Measurements from ENCODE around the gene CLEC11A. TPM values are rescaled to one million over a fixed set of nuclear protein-coding genes. Genes with fewer than 3 reads are reported as not detected.
"Not testable (repeated sequence)": the region's sequence is repeated elsewhere in the genome, so short reads cannot be mapped to it uniquely, and the experiment has no call there.

Gene CLEC11A
- polyA plus RNA-seq, 2 of the 4 experiments (the other 2 are of a cell fraction), result 1.5 to 6.2 TPM

DNA sequence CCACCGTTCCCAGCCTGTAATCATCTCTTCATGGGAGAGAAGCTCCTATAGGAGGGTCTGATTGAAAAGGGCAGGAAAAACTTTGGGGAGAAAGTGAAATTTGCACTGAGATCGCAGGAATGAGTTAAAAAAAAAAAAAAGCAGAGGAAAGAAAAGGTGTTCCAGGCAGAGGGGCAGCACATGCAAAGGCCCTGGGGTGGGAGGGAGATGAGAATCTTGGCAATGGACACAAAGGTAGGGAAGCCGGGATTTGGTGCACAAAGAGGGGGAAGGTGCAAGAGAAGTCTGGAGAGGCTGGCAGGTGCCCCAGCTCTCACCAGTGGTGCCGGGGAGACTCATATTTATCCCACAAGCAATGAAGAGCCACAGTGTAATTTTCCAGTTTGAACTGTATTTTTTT lies 30.7 kb downstream of the CLEC11A start:
- ATAC-seq, result no peak
- POLR2A ChIA-PET, result interaction anchor here (1.2 kb wide), 1 partner anchor 29 kb away, joined by 5 read pairs; no protein-coding TSS in a partner anchor
- Histone ChIP-seq H3K4me1 (no peaks in the 10 kb centered on the region), H3K4me2 (no peak overlapping the region), H3K4me3 (no peak overlapping the region), H3K27ac (no peak overlapping the region), H3K9me3 (no peaks in the 10 kb centered on the region)
- no peak for FAIRE-seq
- 35% methylated on average over 4 of the region's 4 CpGs for WGBS (ENCODE audit: missing lambda C conversion rate)
- no peak for DNase-seq (ENCODE audit: low read depth in 1 of 2, low spot score in 1 of 2)
- TF ChIP-seq, protein P1, sequence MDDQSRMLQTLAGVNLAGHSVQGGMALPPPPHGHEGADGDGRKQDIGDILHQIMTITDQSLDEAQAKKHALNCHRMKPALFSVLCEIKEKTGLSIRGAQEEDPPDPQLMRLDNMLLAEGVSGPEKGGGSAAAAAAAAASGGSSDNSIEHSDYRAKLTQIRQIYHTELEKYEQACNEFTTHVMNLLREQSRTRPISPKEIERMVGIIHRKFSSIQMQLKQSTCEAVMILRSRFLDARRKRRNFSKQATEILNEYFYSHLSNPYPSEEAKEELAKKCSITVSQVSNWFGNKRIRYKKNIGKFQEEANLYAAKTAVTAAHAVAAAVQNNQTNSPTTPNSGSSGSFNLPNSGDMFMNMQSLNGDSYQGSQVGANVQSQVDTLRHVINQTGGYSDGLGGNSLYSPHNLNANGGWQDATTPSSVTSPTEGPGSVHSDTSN (IDR thresholded peaks at IDR 0.05), result no peak
- TF ChIP-seq RCOR1 (IDR thresholded peaks at IDR 0.05; ENCODE audit: low read depth, low read length) (no peak), BHLHE40 (IDR thresholded peaks at IDR 0.05; ENCODE audit: low read depth, low read length) (no peak), TP53 (CRISPR knock-in tag; IDR thresholded peaks at IDR 0.05) (no peak), CHD2 (IDR thresholded peaks at IDR 0.05; ENCODE audit: low read length, partially characterized antibody) (no peak), RFX5 (IDR thresholded peaks at IDR 0.05) (no peak), EHMT2 (IDR thresholded peaks at IDR 0.05; ENCODE audit: low read depth) (no peak)
- CTCF ChIA-PET, result interaction anchor here (1.0 to 4.8 kb wide), 7 partner anchors 10 to 216 kb away, joined by 3 to 25 read pairs (median 5); no protein-coding TSS in a partner anchor

DNA sequence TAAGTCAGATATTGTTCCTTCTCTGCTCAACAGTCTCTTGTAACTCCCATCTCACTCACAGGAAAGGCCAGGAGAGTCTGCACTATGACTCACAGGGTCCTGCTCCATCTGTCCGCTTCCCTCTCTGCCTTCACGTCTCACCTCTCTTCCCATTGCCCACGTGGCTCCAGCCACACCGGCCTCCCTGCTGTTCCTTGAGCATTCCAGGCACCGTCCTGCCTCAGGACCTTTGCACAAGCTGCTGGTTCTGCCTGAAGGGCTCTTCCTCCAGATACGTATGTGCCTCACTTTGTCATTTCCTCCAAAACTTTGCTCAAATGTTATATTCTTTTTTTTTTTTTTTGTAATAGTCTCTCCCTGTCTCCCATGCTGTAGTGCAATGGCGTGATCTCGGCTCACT lies 33.1 kb downstream of the CLEC11A start:
- FAIRE-seq (peak; percentile 99), ATAC-seq (peak; percentile 37 to 41; a peak in 3 of 6 replicates)
- DNase-seq (ENCODE audit: low read depth in 1 of 2, low spot score in 1 of 2); H3K4me2 ChIP-seq; H3K9me3 ChIP-seq; H3K27ac ChIP-seq; H3K4me3 ChIP-seq; H3K4me1 ChIP-seq; POLR2A ChIA-PET: not testable (repeated sequence)
- WGBS (ENCODE audit: missing lambda C conversion rate), result 38% methylated on average over 8 of the region's 8 CpGs
- CTCF ChIA-PET, result interaction anchor here (0.6 to 4.8 kb wide), 2 partner anchors 27 to 32 kb away, joined by 3 to 25 read pairs; no protein-coding TSS in a partner anchor

DNA sequence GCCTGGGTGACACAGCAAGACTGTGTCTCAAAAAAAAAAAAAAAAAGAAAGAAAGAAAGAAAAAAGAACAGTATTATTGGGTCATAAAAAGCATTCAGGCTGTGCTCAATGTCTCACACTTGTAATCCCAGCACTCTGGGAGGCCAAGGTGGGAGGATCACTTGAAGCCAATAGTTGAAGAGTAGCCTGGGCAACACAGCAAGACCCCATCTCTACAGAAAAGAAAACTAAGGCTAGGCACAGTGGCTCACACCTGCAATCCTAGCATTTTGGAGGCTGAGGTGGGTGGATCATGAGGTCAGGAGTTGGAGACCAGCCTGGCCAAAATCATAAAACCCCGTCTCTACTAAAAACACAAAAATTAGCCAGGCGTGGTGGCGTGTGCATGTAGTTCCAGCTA lies 34.5 kb downstream of the CLEC11A start:
- H3K4me1 ChIP-seq; H3K9me3 ChIP-seq; H3K4me2 ChIP-seq; FAIRE-seq; CTCF ChIA-PET; H3K4me3 ChIP-seq; POLR2A ChIA-PET; H3K27ac ChIP-seq; DNase-seq (ENCODE audit: low read depth in 1 of 2, low spot score in 1 of 2); ATAC-seq: not testable (repeated sequence)
- WGBS (ENCODE audit: missing lambda C conversion rate), result 89% methylated on average over 3 of the region's 3 CpGs

DNA sequence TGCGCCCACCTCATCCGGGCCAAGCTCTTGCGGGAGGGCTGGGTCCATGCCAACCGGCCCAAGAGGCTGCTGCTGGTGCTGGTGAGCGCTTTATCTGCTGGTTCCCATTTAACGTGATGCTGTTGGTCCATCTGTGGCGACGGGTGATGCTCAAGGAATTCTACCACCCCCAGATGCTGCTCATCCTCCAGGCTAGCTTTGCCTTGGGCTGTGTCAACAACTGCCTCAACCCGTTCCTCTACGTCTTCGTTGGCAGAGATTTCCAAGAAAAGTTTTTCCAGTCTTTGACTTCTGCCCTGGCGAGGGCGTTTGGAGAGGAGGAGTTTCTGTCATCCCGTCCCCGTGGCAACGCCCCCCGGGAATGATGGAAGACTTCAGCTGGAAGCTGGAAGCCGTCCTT lies 35.9 kb downstream of the CLEC11A start:
- H3K27ac ChIP-seq; FAIRE-seq; H3K4me1 ChIP-seq; H3K9me3 ChIP-seq; ATAC-seq; POLR2A ChIA-PET; H3K4me2 ChIP-seq; DNase-seq (ENCODE audit: low read depth in 1 of 2, low spot score in 1 of 2); H3K4me3 ChIP-seq: not testable (repeated sequence)
- 74% methylated on average over 18 of the region's 18 CpGs for WGBS (ENCODE audit: missing lambda C conversion rate)
- CTCF ChIA-PET, result interaction anchor here (1.2 to 3.0 kb wide), 5 partner anchors 10 to 222 kb away, joined by 3 to 11 read pairs (median 4); partner anchors contain the start of gene CLEC11A

DNA sequence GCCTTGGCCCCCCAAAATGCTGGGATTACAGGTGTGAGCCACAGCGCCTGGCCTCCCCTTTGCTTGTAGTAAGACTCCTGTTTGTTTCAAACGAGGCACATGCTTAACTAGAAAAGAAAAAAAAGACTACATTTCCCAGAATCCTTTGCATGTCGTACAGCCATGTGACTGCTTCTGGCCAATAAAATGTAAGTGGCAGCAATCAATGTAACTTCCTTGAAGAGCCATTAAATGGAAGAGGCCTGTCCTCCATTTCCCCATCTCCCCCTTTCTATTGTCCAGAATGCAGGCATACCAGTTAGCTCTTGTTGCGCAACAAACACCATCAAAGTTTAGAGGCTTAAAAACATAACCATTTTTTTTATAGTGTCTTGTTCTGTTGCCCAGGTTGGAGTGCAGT lies 36.7 kb downstream of the CLEC11A start:
- peak in 1 of 2 experiments; percentile 59; a peak in 3 of 6 replicates for ATAC-seq

DNA sequence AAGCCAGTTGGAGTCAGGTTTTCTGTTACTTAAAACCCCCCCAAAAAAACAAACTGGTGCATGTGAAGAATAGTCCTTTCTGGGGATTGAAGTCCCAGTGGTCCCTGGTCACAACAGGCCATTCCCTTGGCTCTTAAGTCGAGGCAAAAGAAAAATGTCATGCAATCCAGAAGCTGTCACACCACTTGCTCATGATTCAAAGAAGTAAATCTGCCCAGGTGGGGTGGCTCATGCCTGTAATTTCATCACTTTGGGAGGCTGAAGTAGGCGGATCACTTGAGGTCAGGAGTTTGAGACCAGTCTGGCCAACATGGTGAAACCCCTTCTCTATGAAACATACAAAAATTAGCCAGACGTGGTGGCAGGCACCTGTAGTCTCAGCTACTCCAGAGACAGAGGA lies 38.3 kb downstream of the CLEC11A start:
- ChIA-PET POLR2A (interaction anchor here (1.2 kb wide), 1 partner anchor 37 kb away, joined by 5 read pairs; no protein-coding TSS in a partner anchor), CTCF (interaction anchor here (1.0 to 3.0 kb wide), 5 partner anchors 37 to 404 kb away, joined by 3 to 11 read pairs (median 10); no protein-coding TSS in a partner anchor)
- H3K9me3 ChIP-seq; H3K4me1 ChIP-seq; H3K4me2 ChIP-seq; FAIRE-seq; H3K27ac ChIP-seq; ATAC-seq; H3K4me3 ChIP-seq; DNase-seq (ENCODE audit: low read depth in 1 of 2, low spot score in 1 of 2): not testable (repeated sequence)
- 42% methylated on average over 3 of the region's 3 CpGs for WGBS (ENCODE audit: missing lambda C conversion rate)

More for the DNA sequence above, 36.7 kb downstream of the CLEC11A start:
- Histone ChIP-seq H3K4me3 (no peak overlapping the region), H3K9me3 (no peaks in the 10 kb centered on the region), H3K27ac (no peak overlapping the region), H3K4me1 (no peaks in the 10 kb centered on the region), H3K4me2 (no peak overlapping the region)
- ChIA-PET POLR2A (no interaction called here), CTCF (interaction anchor here (0.9 to 3.0 kb wide), 8 partner anchors 11 to 222 kb away, joined by 3 to 11 read pairs (median 4); partner anchors contain the start of gene CLEC11A)
- peak; percentile 55 to 72 for DNase-seq (ENCODE audit: low read depth in 1 of 2, low spot score in 1 of 2)
- TF ChIP-seq SMC3 (IDR thresholded peaks at IDR 0.05), result no peak
- TF ChIP-seq CEBPB (IDR thresholded peaks at IDR 0.05), result peak; percentile 64 to 82; a peak in 3 of 4 replicates
- TF ChIP-seq, protein P2, sequence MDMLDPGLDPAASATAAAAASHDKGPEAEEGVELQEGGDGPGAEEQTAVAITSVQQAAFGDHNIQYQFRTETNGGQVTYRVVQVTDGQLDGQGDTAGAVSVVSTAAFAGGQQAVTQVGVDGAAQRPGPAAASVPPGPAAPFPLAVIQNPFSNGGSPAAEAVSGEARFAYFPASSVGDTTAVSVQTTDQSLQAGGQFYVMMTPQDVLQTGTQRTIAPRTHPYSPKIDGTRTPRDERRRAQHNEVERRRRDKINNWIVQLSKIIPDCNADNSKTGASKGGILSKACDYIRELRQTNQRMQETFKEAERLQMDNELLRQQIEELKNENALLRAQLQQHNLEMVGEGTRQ (IDR thresholded peaks at IDR 0.05), result peak; percentile 90
- 44% methylated on average over 4 of the region's 4 CpGs for WGBS (ENCODE audit: missing lambda C conversion rate)
- no peak for FAIRE-seq

DNA sequence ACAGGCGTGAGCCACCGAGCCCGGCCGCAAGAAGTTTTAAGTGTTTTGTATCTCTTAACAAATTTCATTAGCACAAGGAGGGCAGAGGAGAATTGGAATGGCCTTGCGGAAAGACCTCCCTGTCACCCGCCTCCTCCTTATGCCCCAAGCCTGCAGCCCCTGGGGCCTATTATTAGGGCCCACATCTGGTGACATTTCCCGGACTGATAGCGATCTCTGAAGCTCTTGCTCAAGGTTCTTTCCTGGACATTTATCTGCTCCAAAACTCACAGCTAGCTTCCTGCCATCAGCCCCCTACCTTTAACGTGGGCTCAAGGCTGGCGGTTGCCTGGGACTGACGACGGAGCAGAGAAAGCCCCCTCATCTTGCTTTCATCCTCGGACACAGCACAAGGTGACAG lies 40.4 kb downstream of the CLEC11A start:
- DNase-seq (ENCODE audit: low read depth in 1 of 2, low spot score in 1 of 2); H3K4me2 ChIP-seq; ATAC-seq; H3K9me3 ChIP-seq; POLR2A ChIA-PET; H3K27ac ChIP-seq; FAIRE-seq; H3K4me1 ChIP-seq; H3K4me3 ChIP-seq: not testable (repeated sequence)
- 66% methylated on average over 13 of the region's 13 CpGs for WGBS (ENCODE audit: missing lambda C conversion rate)
- CTCF ChIA-PET, result interaction anchor here (0.7 to 5.0 kb wide), 3 partner anchors 20 to 39 kb away, joined by 3 to 27 read pairs (median 3); no protein-coding TSS in a partner anchor
